GM20000 (cell line): ENCODE measurements around the gene KCNIP1.

Experiments used
- DNase-seq: peaks from one replicate; pipeline ENCODE4 v3.0.0; 2012; ENCODE audit warnings: low spot score
- CTCF ChIP-seq: IDR thresholded peaks from 2 replicates; pipeline ENCODE4 v1.5.1; 2012; ENCODE audit warnings: mild to moderate bottlenecking, control low read depth; ENCODE audit errors: extremely low read depth, missing control alignments

The KCNIP1 gene

GRCh38 chr5:170469414-170469813, 34.4 kb upstream of the KCNIP1 start:
- TF ChIP-seq CTCF = no peak
- no peak for DNase-seq

- DNase-seq = no peak
- no peak for TF ChIP-seq CTCF
These were observed 33.5 kb upstream of the KCNIP1 start for GRCh38 chr5:170470275-170470674.

GRCh38 chr5:170470808-170471404, 32.9 kb upstream of the KCNIP1 start:
- DNase-seq = no peak
- TF ChIP-seq CTCF = no peak

DNA sequence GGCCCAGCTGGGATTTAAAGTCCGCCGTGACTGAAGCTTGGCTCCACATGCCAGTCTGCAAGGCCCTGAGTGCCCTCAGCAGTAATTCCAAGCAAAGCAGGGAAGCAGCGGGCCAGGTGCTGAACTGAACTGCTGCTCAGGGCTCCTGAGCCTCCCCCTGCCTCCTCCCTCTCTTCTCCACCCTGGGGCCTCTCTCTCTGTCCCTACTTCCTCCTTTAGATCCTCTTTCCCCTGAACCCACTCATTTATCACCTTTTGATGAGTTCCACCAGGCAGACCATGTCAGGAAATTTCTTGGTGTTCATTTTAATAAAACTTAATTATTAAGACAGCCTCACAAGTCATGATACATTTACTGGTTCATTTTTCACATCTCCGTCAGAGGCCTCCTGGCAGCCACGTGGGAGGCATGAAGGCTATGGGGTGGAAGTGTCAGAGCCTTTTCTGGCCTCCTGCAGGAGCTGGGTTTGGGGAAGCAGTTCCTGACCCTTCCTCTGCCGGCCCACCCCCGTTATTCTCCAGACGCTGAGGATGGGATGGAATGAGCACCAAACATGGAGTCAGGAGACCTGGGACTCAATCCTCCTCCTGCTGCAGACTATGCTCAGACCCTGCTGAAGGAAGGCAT, 32.2 kb upstream of the KCNIP1 start:
- no peak for TF ChIP-seq CTCF
- DNase-seq = no peak

DNA sequence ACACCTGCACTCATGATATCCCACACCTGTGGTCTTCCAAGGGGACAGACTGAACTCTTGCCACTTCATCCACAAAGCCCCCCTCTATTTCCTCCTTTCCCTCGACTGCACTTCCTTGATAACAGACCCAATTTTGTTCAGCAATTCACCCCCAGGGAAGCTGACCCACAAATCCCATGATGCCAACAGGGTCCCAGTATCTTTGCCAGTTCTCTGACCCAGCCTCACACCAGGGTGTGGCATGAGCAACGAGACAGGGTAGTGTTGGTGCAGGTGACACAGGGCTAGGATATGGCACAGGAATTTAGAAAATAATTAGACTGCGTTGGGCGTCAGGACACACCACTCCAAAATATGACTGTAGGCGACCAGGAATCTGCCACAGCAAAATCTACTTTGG, 30.2 kb upstream of the KCNIP1 start:
- TF ChIP-seq CTCF = no peak
- no peak for DNase-seq

GRCh38 chr5:170474489-170475274, 29.1 kb upstream of the KCNIP1 start:
- no peak for DNase-seq
- no peak for TF ChIP-seq CTCF

DNA sequence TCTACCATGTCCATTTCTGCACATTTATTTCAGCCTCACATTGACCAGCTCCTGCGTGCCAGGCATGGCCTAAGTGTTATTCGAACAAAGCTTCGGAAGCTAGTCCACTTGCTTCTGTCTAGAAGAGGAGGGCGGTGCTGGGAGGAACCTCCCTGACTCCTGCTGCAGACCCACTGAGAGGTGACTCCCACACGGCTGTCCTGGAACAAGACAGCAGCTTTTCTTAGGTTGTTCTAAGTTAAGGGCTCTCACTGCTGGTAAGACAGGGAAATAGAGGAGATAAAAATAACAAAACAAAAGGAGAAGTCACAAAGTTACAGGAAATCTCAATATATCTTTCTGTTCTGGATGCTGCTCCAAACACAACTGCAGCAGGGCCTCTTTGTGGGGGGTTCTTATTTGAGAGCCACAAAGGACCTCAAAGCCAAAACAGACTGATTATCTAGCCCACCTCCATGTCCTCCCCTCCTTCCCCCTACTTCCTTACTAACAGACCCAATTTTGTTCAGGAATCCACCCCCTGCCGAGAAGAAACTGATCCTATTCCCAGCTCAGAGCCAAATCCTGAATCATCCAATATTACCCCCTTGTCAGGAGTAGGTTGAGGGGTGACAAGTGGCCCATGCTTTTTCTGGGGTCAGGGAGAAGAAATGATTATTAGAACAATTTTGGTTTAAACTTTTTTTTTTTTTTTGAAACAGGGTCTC, 28.4 kb upstream of the KCNIP1 start:
- DNase-seq = no peak
- no peak for TF ChIP-seq CTCF
